Measurements from ENCODE around the gene KDM5A.
"Not testable (repeated sequence)": the region's sequence is repeated elsewhere in the genome, so short reads cannot be mapped to it uniquely, and the experiment has no call there.

KDM5A gene

DNA sequence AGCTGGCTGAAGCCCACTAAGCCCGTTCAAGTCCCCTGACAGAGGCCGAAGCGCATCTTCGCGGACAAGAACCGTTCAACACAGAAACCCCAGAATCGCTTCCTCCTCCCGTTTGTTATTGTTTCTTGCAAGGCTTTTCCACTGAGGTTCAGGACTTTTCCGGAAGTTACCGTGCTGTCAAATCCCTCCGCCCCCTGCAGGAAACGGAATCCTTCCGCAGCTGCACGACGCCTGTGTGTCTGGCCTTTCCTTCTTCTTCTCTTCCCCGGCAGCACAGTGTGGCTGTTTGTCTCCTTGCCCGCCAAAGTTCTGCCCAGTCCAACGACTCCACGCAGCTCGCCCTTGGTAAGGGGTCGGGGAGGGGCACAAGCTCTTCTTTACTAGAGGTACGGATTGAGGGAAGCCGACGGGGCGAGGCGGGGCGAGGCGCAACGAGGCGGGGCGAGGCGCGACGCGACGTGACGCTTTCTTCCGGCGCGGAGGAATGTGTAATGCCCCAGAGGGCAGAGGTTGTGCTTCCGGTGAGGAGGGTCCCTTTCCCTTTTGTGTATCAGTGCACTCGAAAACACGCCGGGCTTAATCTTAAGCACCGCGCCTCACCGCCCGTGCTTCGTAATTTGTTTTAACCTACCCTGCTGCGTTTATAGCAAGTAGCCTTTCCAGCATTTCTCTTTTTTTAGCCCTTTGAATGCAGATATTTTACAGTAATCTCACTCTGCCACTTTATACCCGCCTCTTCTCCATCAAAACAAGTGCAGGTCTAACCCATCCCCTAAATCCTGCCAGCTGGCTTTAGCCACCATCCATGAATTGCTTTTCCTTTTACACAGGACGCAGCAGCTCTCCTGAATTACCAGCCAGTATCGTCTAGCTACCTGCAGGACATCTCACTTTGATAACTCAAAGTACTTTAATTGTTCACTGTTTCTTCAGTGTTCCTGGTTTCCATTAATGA, at the start of gene KDM5A:
Gene KDM5A, minus strand, starts transcription at position 179 of the 955 bp plus-strand sequence. CDS start 229 bp downstream, outside the sequence.
- peak; percentile 92 for DNase-seq

GRCh38 chr12:435737-436136, 46.6 kb upstream of the KDM5A start:
- DNase-seq: not testable (repeated sequence)

DNA sequence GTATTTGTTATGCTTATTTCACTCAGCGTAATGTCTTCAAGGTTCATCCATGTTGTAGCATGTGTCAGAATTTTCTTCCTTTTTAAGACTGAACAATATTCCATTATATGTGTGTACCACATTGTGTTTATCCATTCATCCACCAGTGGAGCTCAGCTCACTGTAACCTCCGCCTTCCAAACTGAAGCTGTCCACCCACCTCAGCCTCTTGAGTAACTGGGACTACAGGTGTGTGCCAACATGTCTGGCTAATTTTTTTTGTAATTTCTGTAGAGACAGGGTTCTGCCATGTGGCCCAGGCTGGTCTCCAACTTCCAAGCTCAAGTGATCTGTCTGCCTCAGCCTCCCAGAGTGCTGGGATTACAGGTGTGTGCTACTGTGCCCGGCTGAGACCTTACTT, 33.4 kb upstream of the KDM5A start:
- no peak for DNase-seq

GRCh38 chr12:418432-418831, 29.3 kb upstream of the KDM5A start:
- no peak for DNase-seq

DNA sequence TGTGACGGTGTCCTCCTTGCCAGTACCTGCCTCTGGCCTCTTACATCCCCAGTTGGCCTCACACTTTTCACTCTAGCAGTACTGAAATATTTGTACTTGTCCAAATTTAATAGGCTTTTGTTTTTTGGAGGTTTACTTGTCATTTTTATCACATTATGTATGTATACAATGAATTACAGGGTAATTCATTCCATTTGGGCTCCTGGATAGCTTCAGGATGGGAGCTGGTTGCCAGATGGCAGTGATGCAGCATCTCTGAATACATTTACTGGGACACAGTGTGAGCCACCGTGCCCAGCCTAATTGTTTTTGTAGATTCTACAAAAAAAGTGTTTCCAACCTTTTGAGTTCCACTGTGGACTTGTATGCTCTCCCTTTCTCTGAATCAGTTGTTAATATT, 25.7 kb upstream of the KDM5A start:
- no peak for DNase-seq

GRCh38 chr12:402029-402389, 12.9 kb upstream of the KDM5A start:
- DNase-seq: peak; percentile 62

DNA sequence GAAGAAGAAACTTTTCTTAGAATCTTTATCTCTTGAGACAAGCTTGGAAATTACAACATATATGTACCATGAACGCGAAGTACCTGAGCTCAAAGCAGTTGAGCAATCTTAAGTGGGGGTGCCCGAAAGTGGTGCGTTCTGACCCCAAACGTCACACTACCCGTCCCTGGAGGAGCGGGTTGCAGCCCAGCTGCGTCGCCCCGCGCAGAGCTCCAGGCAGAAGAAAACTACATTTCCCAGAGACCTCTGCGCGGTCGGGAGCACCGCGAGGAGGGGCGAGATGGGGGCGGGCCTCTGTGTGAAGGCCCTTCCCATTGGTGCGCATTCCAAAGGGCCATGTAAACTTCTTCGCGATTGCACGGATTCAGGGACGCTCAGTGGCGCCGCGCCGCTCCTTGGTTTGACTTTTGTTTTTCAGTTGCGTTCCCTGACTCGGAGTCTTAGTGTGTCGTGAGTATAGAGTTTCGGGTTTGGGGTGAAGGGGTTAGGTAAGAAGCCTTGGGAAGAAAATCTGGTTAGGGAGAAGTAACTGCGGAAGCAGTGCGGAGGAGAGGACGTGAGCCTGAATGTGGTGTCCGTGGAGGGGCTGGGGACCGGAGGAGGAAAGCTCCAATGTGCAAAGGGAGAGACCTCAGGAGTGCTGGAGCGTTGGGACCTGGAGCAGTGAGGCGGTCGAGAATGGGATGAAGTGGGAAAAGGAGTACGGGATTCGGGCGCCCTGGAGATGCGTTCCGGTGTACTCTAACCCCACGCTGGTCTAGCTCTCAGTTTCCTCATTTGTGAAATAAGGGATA, 12.3 kb upstream of the KDM5A start, which contains the start of gene CCDC77:
Gene CCDC77, plus strand, starts transcription at position 410 of the 794 bp plus-strand sequence. CDS start 7,740 bp downstream, outside the sequence.
- peak; percentile 91 for DNase-seq

- no peak for DNase-seq
Measured at GRCh38 chr12:400828-401227, 11.7 kb upstream of the KDM5A start.

- peak; percentile 30 for DNase-seq
Measured at GRCh38 chr12:388541-389141, 479 bp downstream of the KDM5A start.

- DNase-seq: no peak
Measured at GRCh38 chr12:388012-388411, 1.1 kb downstream of the KDM5A start.

- DNase-seq: no peak
Measured at GRCh38 chr12:386651-387050, 2.5 kb downstream of the KDM5A start.

DNA sequence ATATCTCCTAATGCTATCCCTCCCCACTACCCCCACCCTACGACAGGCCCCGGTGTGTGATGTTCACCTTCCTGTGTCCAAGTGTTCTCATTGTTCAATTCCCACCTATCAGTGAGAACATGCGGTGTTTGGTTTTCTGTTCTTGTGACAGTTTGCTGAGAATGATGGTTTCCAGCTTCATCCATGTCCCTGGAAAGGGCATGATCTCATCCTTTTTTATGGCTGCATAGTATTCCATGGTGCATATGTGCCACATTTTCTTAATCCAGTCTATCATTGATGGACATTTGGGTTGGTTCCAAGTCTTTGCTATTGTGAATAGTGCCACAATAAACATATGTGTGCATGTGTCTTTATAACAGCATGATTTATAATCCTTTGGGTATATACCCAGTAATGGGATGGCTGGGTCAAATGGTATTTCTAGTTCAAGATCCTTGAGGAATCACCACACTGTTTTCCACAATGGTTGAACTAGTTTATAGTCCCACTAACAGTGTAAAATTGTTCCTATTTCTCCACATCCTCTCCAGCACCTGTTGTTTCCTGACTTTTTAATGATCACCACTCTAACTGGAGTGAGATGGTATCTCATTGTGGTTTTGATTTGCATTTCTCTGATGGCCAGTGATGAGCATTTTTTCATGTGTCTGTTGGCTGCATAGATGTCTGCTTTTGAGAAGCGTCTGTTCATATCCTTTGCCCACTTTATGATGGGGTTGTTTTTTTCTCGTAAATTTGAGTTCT, 18.2 kb downstream of the KDM5A start:
- not testable (repeated sequence) for DNase-seq

GRCh38 chr12:367972-368371, 21.1 kb downstream of the KDM5A start:
- DNase-seq: no peak

DNA sequence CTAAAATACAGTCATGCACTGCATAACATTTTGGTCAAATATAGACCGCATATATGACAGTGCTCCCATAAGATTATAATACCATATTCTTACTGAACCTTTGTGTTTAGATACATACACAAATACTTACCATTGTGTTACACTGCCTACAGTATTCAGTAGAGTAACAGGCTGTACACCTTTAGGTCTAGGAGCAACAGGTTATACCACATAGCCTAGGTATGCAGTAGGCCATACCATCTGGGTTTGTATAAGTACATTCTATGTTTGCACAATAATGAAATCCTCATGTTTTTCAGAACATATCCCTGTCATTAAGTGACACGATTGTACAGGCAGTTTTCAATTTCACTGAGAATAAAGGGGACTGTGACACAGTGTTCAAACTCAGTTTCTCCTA, 22.3 kb downstream of the KDM5A start:
- no peak for DNase-seq

DNA sequence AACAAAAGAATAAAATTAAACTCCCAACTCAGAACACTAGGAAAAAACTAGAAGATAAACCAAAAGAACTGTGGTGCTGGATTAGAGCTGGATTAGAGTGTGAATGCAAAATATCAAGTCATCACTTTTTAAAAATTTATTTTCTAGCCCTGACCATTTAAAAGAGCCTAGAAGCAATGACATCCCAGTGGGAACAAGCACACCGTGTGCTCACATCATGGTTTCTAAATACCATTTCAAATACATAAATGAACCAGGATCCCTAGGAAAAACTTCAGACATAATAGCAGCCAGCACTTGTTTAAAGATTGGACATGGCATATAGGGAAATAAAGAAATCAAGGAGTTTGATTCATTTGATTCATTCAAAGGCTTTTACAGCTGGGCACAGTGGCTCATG, 30.0 kb downstream of the KDM5A start:
- DNase-seq: no peak

DNA sequence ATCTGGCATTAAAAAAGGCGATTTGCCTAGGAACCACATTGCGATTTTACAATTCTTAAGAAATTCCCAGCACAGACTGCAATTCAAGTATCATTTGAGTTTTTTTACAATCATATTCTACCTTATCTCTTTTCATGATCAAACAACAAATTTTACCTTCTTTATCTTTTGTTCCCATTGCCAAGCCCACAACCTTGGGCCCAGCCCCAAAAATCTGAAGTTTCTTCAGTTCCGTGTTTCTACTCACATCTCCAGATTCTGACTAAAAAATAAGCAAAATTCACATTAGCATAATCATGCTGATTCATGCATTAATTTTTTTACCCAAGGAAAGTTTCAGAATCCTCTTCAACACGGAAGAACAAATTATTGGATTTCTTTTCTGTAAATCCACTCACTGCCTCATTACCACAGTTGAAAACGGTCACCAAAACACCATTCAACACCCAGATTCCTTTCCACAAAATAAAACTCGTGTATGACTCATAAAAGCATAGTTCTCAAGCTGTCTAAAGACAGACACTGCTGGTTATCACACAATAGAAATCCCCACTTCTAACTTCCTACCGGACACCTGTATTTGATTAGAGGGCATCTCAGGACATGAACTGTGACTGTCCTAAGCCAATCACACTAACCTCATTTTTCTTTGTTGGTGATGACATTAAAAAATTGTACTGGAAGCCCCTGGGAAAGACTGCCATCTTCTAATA, 32.7 kb downstream of the KDM5A start:
- peak; percentile 18 for DNase-seq

- not testable (repeated sequence) for DNase-seq
Measured at GRCh38 chr12:351197-351596, 37.9 kb downstream of the KDM5A start.

DNA sequence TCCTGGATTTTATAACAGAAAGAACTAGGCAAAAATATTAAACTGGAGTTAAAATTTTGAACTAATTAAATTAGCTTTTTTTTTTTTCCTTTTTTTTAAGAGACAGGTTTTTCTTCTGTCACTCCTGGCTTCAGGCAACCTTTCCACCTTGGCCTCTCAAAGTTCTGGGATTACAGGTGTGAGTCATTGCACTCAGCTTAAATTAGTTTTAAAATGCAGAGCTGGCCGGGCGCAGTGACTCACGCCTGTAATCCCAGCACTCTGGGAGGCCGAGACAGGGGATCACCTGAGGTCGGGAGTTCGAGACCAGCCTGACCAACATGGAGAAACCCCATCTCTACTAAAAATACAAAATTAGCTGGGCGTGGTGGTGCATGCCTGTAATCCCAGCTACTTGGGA, 39.5 kb downstream of the KDM5A start:
- not testable (repeated sequence) for DNase-seq

DNA sequence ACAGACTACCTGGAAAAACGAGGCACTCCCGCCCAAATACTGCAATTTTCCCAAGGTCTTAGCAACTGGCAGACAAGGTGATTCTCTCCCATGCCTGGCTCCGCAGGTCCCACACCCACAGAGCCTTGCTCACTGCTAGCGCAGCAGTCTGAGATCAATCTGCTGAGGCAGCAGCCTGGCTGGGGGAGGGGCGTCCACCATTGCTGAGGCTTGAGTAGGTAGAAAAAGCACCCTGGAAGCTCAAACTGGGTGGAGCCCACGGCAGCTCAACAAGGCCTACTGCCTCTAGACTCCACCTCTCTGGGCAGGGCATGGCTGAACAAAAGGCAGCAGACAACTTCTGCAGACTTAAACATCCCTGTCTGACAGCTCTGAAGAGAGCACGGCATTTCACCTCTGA, 46.1 kb downstream of the KDM5A start:
- DNase-seq: not testable (repeated sequence)

DNA sequence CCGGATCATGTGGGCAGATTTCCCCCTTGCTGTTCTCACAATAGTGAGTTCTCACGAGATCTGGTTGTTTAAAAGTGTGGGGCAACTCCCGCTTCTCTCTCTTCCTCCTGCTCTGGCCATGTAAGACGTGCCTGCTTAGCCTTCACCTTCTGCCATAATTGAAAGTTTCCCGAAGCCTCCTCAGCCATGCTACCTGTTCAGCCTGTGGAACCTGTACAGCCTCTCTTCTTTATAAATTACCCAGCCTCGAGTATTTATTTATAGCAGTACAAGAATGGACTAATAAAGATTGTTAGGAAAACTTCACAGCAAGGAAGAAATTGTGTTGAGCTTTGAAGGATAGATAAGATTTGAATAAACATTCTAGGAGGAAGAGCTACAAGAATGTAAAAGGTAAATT, 52.1 kb downstream of the KDM5A start:
- DNase-seq: no peak

DNA sequence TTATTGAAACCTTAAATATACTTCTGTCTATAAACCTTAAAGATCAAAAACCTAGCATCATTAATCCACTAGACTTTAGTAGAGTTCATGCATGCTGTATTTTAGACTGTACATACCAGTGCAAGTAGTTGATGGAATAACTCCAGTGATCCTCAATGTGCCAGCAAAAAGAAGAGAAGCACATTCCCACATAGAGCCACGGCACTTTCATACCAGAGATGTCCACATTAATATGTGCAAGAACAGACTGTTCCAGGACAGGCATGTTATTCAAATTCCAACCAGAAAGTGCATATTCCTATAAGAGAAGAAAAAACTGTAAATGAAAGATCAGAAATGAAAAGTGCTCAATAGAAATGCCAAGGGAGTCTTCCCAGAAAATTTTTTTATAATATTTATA, 55.0 kb downstream of the KDM5A start:
- no peak for DNase-seq
